GM21367 (cell line): ENCODE data around the gene RPL38.
"Not testable (repeated sequence)": the region's sequence is repeated elsewhere in the genome, so short reads cannot be mapped to it uniquely, and the experiment has no call there.

ENCODE experiments used
- ATAC-seq: cut with Tn5 transposase; IDR thresholded peaks from one replicate; pipeline ENCODE4 v1.9.1; 2021; ENCODE audit not compliant: unreplicated experiment

RPL38 gene

GRCh38 chr17:74183411-74183810 is 20.1 kb upstream of the RPL38 start:
- ATAC-seq, result no peak

GRCh38 chr17:74185571-74186185 is 17.8 kb upstream of the RPL38 start:
- ATAC-seq, result no peak

- no peak for ATAC-seq
Measured at GRCh38 chr17:74186498-74186897, 17.0 kb upstream of the RPL38 start.

- ATAC-seq, result no peak
Measured at GRCh38 chr17:74187761-74188160, 15.7 kb upstream of the RPL38 start.

- ATAC-seq, result not testable (repeated sequence)
Measured at GRCh38 chr17:74188687-74189086, 14.8 kb upstream of the RPL38 start.

GRCh38 chr17:74190154-74190553 is 13.3 kb upstream of the RPL38 start:
- ATAC-seq, result peak; percentile 69

GRCh38 chr17:74190807-74191406 is 12.6 kb upstream of the RPL38 start:
- no peak for ATAC-seq

- no peak for ATAC-seq
Measured at GRCh38 chr17:74192950-74193781, 10.3 kb upstream of the RPL38 start.

GRCh38 chr17:74194682-74195081 is 8.8 kb upstream of the RPL38 start:
- ATAC-seq, result no peak

GRCh38 chr17:74196541-74197317 is 6.7 kb upstream of the RPL38 start:
- ATAC-seq, result no peak

GRCh38 chr17:74197801-74198200 is 5.7 kb upstream of the RPL38 start:
- ATAC-seq, result no peak

- ATAC-seq, result no peak
Measured at GRCh38 chr17:74198694-74199093, 4.8 kb upstream of the RPL38 start.

- ATAC-seq, result no peak
Measured at GRCh38 chr17:74199306-74200092, 4.0 kb upstream of the RPL38 start.

- ATAC-seq, result no peak
Measured at GRCh38 chr17:74200112-74200511, 3.4 kb upstream of the RPL38 start.

- ATAC-seq, result no peak
Measured at GRCh38 chr17:74201250-74201649, 2.2 kb upstream of the RPL38 start.

- no peak for ATAC-seq
Measured at GRCh38 chr17:74201948-74202347, 1.5 kb upstream of the RPL38 start.

GRCh38 chr17:74202938-74203337 is 540 bp upstream of the RPL38 start:
- ATAC-seq, result no peak

GRCh38 chr17:74204474-74204873 is 996 bp downstream of the RPL38 start:
- ATAC-seq, result no peak

GRCh38 chr17:74205274-74205673 is 1.8 kb downstream of the RPL38 start:
- no peak for ATAC-seq

GRCh38 chr17:74206332-74206818 is 2.9 kb downstream of the RPL38 start:
- no peak for ATAC-seq
